ENCODE data around the gene ZBTB2. TPM values are rescaled to one million over a fixed set of nuclear protein-coding genes. Genes with fewer than 3 reads are reported as not detected.

The ZBTB2 gene
- total RNA-seq, 1 experiment from 2014 or later = 31.4 TPM

GRCh38 chr6:151370509-151371078 lies 20.8 kb downstream of the ZBTB2 start:
- no peak overlapping the region for H2BK5ac ChIP-seq (ENCODE audit: insufficient read length, low read length)
- no peak overlapping the region for H3K56ac ChIP-seq (ENCODE audit: insufficient read length, low read depth, low read length)
- H3K27ac ChIP-seq (ENCODE audit: insufficient read length, low read depth, low read length) = no peak overlapping the region
- no peak overlapping the region for H2BK20ac ChIP-seq (ENCODE audit: low read depth, low read length, poor library complexity, severe bottlenecking)
- H3K4me1 Mint-ChIP-seq = peaks cover 15 to 16% of the 10 kb centered on the region in 2 experiments
- H3K79me2 ChIP-seq (ENCODE audit: insufficient read depth, low read length) = no peaks in the 10 kb centered on the region; the same call in 1 of the 2 replicates
- no peak overlapping the region for H3K4me2 ChIP-seq (ENCODE audit: insufficient read depth, insufficient read length, low read length)
- no peak overlapping the region for H3T11ph ChIP-seq (ENCODE audit: low read length)
- H2BK15ac ChIP-seq (ENCODE audit: low read depth, low read length) = no peak overlapping the region
- no peaks in the 10 kb centered on the region for H4K20me1 ChIP-seq (ENCODE audit: control insufficient read depth, insufficient read depth, insufficient read length)
- no peak overlapping the region for H2AFZ ChIP-seq (ENCODE audit: low read length)
- peaks cover 5% of the 10 kb centered on the region; the same call in 1 of the 2 replicates for H3K4me1 ChIP-seq (ENCODE audit: insufficient read depth, low read length)
- H3K36me3 Mint-ChIP-seq (ENCODE audit: insufficient read depth in 1 of 3, low read depth in 3 of 3) = peaks cover 24 to 58% (median 47%) of the 10 kb centered on the region in 3 experiments; a peak in 6 of 7 replicates
- no peaks in the 10 kb centered on the region for H3K9me3 Mint-ChIP-seq
- H3K79me1 ChIP-seq (ENCODE audit: insufficient read depth, low read depth, low read length, poor library complexity, severe bottlenecking) = no peaks in the 10 kb centered on the region
- no peak overlapping the region for H2BK12ac ChIP-seq (ENCODE audit: insufficient read length, low read depth, low read length)
- H3K27ac Mint-ChIP-seq = no peak overlapping the region
- H4K91ac ChIP-seq (ENCODE audit: insufficient read length, low read depth, low read length) = no peak overlapping the region
- H3K27me3 Mint-ChIP-seq (ENCODE audit: low read depth) = no peaks in the 10 kb centered on the region
- H4K8ac ChIP-seq (replicated peaks; ENCODE audit: insufficient read length, low read depth, low read length) = no peak overlapping the region
- DNase-seq = no peak
- H3K4me3 Mint-ChIP-seq = no peak overlapping the region
- no peaks in the 10 kb centered on the region for H3K27me3 ChIP-seq (ENCODE audit: insufficient read depth, low read length)
- peak; percentile 28; the same call in 2 of the 3 replicates for TF ChIP-seq CTCF (conservative IDR thresholded peaks at IDR 0.05)
- H4K5ac ChIP-seq (ENCODE audit: insufficient read length, low read depth, low read length) = no peak overlapping the region
- no peak overlapping the region for H2BK120ac ChIP-seq (ENCODE audit: low read depth, low read length, poor library complexity, severe bottlenecking)
- H3K18ac ChIP-seq (ENCODE audit: insufficient read length, low read depth, low read length) = no peak overlapping the region
- H3K9me3 ChIP-seq (ENCODE audit: control insufficient read depth, low read depth, low read length) = no peaks in the 10 kb centered on the region
- no peak overlapping the region for H3K9ac ChIP-seq (ENCODE audit: extremely low read depth, insufficient read length, low read length)
- no peak overlapping the region for H2AK5ac ChIP-seq (ENCODE audit: insufficient read length, low read length)
- no peak overlapping the region for H3K4ac ChIP-seq (ENCODE audit: low read depth, low read length)
- no peaks in the 10 kb centered on the region for H3K23me2 ChIP-seq (ENCODE audit: insufficient read length, low read depth, low read length, poor library complexity, severe bottlenecking)
- H3K14ac ChIP-seq (ENCODE audit: insufficient read depth, low read length) = no peak overlapping the region
- no peak overlapping the region for H3K23ac ChIP-seq (ENCODE audit: insufficient read length, low read depth, low read length)
- no CpG with 5 or more reads among the region's 6 CpGs for whole genome bisulfite sequencing (ENCODE audit: extremely low coverage, insufficient read length, low lambda C conversion rate)
